H1 (cell line): ENCODE results near the gene ZNF486. TPM values are rescaled to one million over a fixed set of nuclear protein-coding genes. Genes with fewer than 3 reads are reported as not detected.

Source experiments
- GTF2F1 ChIP-seq: IDR thresholded peaks from 2 replicates; pipeline ENCODE4 v1.6.1; 2012; ENCODE audit warnings: low read depth, low read length, improper control_type of control experiment, borderline replicate concordance
- HDAC6 ChIP-seq: IDR thresholded peaks from one replicate; pipeline ENCODE4 v1.7.1; 2012; ENCODE audit warnings: low read depth, mild to moderate bottlenecking, inconsistent platforms, low read length, moderate library complexity
- SUZ12 ChIP-seq: fragments of 200-600 bp; sonication (generic); IDR thresholded peaks from 2 replicates; pipeline ENCODE4 v1.6.1; 2012; ENCODE audit warnings: mild to moderate bottlenecking, inconsistent platforms, low read length, moderate library complexity, mixed read lengths
- TBP ChIP-seq: IDR thresholded peaks from 2 replicates; pipeline ENCODE4 v1.6.1; 2011; ENCODE audit warnings: low read depth, low read length, improper control_type of control experiment
- ZNF274 ChIP-seq: IDR thresholded peaks from 2 replicates; pipeline ENCODE4 v1.7.0; 2012; ENCODE audit warnings: low read length, borderline replicate concordance; ENCODE audit errors: extremely low read depth
- polyA plus RNA-seq, 7 experiments: library from polyadenylated mRNA; depleted of rRNA in 3 of 7; stranded (reverse) in 5 of 7; unstranded in 2 of 7; fragments of >200 nt in 5 of 7; fragments of 200-250 nt in 2 of 7; gene quantifications; 1 replicate in 5 of 7; 2 replicates in 1 of 7; 4 replicates in 1 of 7; pipeline versions ENCODE4 v1.2.1 to v1.2.3, GENCODE V29; 2011 to 2013; ENCODE audit warnings: missing spikeins in 2 of 7, mixed read lengths in 2 of 7
- total RNA-seq: library from RNA; stranded (reverse); fragmentation: NEBNext Ultra II Directional; extraction: Animal tissue kit (Norgen Biotek cat#: 25700); gene quantifications from 2 replicates; pipeline ENCODE4 v1.2.1, GENCODE V29; 2021

Gene ZNF486
- total and polyA plus RNA-seq, 2 of the 8 experiments (the other 6 are each of a cell fraction or from before 2014, with no cell fraction given), result 10.7 to 23.4 TPM

GRCh38 chr19:20154636-20155035 is 12.4 kb upstream of the ZNF486 start (continued):
- TF ChIP-seq GTF2F1 (no peak), TBP (no peak), HDAC6 (no peak), SUZ12 (no peak), ZNF274 (no peak)
